HG03558 (cell line): Measurements from ENCODE around the gene AKR1E2.
A peak's percentile ranks its signal among the peaks of the same experiment; 100 is the strongest.

Source experiments
- ATAC-seq: cut with Tn5 transposase; IDR thresholded peaks from one replicate; pipeline ENCODE4 v1.9.1; 2021; ENCODE audit warnings: moderate number of reproducible peaks; ENCODE audit not compliant: unreplicated experiment; ENCODE audit errors: extremely low read depth

AKR1E2 gene

GRCh38 chr10:4840151-4840550, 14.1 kb downstream of the AKR1E2 start:
- no peak for ATAC-seq

DNA sequence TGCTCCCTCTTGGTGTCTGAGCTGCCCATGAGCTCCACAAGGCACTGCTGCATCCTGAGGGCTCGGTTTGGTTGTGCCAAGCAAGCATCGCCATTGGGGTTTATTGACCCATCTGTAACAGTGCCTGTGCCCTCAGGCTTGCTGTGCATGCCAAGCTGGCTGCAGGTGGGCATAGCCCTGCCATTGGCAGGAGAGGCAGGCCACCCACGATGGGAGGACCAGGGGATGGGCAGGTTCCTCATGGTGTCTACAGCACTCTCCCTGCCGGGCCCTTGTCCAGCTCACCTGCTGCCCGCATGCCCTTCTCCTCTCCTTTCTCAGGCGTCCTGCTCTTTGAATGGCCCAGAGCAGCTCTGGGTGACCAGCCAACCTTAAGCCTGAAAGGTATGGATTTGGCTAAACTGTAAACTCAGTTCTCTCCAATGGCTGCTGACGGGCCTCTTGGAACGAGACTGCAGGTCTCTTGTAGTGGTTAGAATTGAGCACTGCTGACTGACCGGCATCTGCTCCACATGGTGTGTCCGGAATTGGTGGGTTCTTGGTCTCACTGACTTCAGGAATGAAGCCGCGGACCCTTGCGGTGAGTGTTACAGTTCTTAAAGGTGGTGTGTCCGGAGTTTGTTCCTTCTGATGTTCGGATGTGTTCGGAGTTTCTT, 17.6 kb downstream of the AKR1E2 start:
- no peak for ATAC-seq

DNA sequence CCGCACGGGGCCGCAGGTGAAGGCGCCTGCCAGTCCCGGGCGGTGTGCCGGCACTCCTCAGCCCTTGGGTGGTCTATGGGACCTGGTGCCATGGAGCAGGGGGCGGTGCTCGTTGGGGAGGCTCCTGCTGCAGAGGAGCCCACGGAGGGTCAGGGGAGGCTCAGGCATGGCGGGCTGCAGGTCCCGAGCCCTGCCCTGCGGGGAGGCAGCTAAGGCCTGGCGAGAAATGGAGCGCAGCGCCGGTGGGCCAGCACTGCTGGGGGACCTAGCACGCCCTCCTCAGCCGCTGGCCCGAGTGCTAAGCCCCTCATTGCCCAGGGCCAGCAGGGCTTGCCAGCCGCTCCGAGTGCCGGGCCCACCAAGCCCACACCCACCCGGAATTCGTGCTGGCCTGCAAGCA, 18.9 kb downstream of the AKR1E2 start:
- ATAC-seq: no peak

GRCh38 chr10:4845766-4846165, 19.8 kb downstream of the AKR1E2 start:
- no peak for ATAC-seq

GRCh38 chr10:4846775-4847174, 20.8 kb downstream of the AKR1E2 start:
- ATAC-seq: no peak

GRCh38 chr10:4847561-4848355, 21.8 kb downstream of the AKR1E2 start:
- no peak for ATAC-seq

GRCh38 chr10:4848356-4849041, 22.5 kb downstream of the AKR1E2 start:
- no peak for ATAC-seq

- no peak for ATAC-seq
These were observed 23.0 kb downstream of the AKR1E2 start for GRCh38 chr10:4849042-4849402.

DNA sequence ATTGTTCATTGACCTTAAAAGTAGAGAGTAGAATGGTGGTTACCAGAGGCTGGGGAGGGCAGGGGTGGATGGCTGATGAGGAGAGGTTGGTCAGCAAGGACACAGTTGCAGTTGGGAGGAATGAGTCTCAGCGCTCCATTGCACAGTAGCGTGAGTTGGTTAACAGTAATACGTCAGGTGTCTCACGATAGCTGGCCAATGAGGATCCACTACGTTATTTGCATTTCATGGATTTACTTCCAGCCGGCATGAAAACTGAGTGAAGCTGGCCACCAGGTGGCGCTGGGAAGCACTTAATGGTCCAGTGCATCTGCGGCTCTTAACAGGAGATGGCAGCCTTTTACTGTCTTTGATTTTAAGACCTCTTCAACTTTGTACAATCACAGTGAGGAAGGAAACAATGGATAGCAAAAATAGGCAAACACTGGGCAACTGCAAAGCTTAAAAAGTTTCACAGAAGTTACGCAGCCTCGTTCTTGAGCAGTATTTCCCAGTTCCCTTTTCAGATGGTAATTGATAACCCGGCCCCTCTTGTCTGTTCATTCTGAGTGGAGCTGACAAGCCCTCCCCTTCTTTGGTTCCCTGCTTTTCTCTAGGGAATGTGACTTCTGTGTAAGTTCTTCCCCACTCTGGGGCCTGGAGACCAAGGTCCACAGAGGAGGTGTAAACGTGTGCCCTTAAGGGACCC, 23.7 kb downstream of the AKR1E2 start:
- peak; percentile 83 for ATAC-seq

DNA sequence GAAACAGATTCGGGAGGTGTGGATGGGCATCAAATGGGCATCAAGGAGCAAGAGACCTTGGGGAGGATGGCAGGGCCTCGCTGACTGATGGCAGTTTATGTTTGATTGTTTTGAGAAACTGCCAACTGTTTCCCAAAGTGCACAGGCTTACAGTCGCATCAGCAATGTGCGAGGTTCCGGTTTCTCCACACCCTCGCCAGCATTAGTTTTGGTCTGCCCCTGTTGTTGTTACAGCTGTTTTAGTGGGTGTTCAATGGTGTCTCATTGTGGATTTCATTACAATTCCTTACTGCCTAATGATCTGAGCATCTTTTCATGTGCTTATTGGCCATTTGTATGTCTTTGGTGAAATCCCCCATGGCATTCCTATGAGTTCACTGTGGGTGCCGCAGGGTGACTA, 24.4 kb downstream of the AKR1E2 start:
- no peak for ATAC-seq

DNA sequence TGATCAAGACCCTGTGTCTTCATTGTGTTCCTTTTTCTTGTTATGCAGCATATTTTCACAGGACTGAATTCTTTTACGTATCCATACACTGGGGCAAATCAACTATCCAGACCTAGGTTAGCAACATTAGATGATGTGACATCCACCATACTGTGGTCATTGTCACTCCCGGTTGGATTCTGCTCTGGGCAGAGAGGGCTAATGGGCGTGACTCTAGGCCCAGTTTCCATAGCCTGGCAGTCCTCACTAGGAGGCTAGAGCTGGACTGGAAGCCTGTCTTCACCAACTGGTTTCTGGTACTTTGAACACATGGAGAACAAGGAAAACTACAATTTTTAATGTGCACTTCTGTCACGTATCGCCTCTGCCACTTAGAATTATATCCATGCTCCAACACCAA, 25.2 kb downstream of the AKR1E2 start:
- ATAC-seq: no peak

GRCh38 chr10:4851846-4852245, 25.8 kb downstream of the AKR1E2 start:
- ATAC-seq: no peak

GRCh38 chr10:4865945-4866661, 40.1 kb downstream of the AKR1E2 start:
- ATAC-seq: no peak

GRCh38 chr10:4867109-4867519, 41.1 kb downstream of the AKR1E2 start:
- no peak for ATAC-seq

DNA sequence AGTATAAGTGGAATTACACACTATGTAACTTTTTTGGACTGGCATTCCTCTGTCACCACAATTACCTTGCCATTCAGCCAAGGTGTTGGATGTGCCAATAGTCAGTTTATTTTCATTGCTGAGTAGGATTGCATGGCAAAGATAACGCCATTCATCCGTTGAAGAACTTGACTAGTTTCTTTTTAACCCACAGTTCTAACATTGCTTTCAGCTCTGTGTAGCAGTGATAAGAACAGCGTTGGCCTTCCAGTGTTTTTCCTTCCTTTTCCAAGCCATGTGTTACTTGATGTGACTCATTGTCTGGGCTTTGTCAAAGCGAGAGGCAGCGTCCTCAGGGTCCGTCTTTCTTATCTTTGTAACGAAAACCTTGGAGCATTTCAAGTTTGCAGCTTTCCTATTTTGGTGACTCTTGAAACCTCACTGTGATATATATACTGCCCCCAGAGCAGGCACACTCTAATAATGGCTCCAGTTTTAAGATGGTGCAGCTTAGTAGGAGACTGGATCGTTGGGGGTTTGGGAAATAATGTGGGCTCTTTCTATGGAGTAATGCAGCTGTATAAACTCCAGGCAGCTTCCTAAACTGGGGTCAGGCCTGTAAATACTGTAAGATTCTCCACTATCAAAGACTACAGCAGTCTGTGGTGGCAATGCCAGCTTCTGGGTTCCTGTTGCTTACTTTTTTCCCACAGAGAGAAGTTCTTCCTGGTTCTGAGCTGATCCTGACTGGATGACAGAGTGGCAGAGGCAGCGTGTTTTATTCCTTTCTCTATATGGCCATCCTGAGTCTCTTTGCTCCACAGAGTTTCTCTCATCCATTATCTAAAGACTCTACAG, 41.7 kb downstream of the AKR1E2 start:
- no peak for ATAC-seq

- ATAC-seq: no peak
These were observed 42.3 kb downstream of the AKR1E2 start for GRCh38 chr10:4868357-4868657.

GRCh38 chr10:4882704-4883078, 56.7 kb downstream of the AKR1E2 start:
- ATAC-seq: no peak

GRCh38 chr10:4883079-4883739, 57.2 kb downstream of the AKR1E2 start:
- ATAC-seq: no peak

- no peak for ATAC-seq
These were observed 59.2 kb downstream of the AKR1E2 start for GRCh38 chr10:4885162-4885561.
